Activated T-helper 1 cell treated with anti-CD3 and anti-CD28 coated beads, Interleukin-12 subunit alpha, Interleukin-12 subunit beta, Interleukin-2, Interleukin-4 antibody, amounts not matched to agents 30 ng/mL and 10 ng/mL and 1 ng/mL, durations not matched to agents 14 hours and 24 hours and 36 hours (primary cell): ENCODE data around the gene FRA10AC1. TPM values are rescaled to one million over a fixed set of nuclear protein-coding genes. Genes with fewer than 3 reads are reported as not detected.

Experiments
- DNase-seq: peaks from one replicate; pipeline ENCODE4 v3.0.0; 2021; ENCODE audit warnings: low spot score
- H3K27ac Mint-ChIP-seq: one replicate; pipeline ENCODE4 v1.8.0; 2021; ENCODE audit warnings: mild to moderate bottlenecking, mixed read lengths
- H3K27me3 Mint-ChIP-seq: one replicate; pipeline ENCODE4 v1.8.0; 2022; ENCODE audit warnings: mild to moderate bottlenecking, moderate library complexity, mixed read lengths; ENCODE audit not compliant: insufficient read depth
- H3K36me3 Mint-ChIP-seq: one replicate; pipeline ENCODE4 v1.8.0; 2021; ENCODE audit warnings: low read depth, mixed read lengths
- H3K4me1 Mint-ChIP-seq: one replicate; pipeline ENCODE4 v1.8.0; 2021; ENCODE audit warnings: low read depth, mixed read lengths
- H3K4me3 Mint-ChIP-seq: one replicate; pipeline ENCODE4 v1.8.0; 2021; ENCODE audit warnings: mild to moderate bottlenecking, moderate library complexity, mixed read lengths
- H3K9me3 Mint-ChIP-seq: one replicate; pipeline ENCODE4 v1.8.0; 2021; ENCODE audit warnings: mixed read lengths
- intact Hi-C: fragments of 100-400 bp; cut with micrococcal nuclease; formaldehyde crosslinking; loops from one replicate; pipeline ENCODE4 v1.15.1; 2024
- total RNA-seq: library from RNA; stranded (reverse); gene quantifications from 2 replicates; pipeline ENCODE4 v1.2.3, GENCODE V29; 2022

The FRA10AC1 gene
- total RNA-seq, 1 donor from 2014 or later: 28.2 TPM

- intact Hi-C loops: no loop called here
- Mint-ChIP-seq H3K4me1 (no peaks in the 10 kb centered on the region), H3K27ac (no peak overlapping the region), H3K27me3 (peaks cover 1% of the 10 kb centered on the region), H3K36me3 (peaks cover 4% of the 10 kb centered on the region), H3K4me3 (no peak overlapping the region), H3K9me3 (no peaks in the 10 kb centered on the region)
- no peak for DNase-seq
Observed at GRCh38 chr10:93656155-93656554, 46.2 kb downstream of the FRA10AC1 start.

GRCh38 chr10:93654201-93654600 is 48.2 kb downstream of the FRA10AC1 start:
- H3K27ac Mint-ChIP-seq: no peak overlapping the region
- no peak overlapping the region for H3K4me3 Mint-ChIP-seq
- H3K27me3 Mint-ChIP-seq: peaks cover 1% of the 10 kb centered on the region
- no peak for DNase-seq
- no peaks in the 10 kb centered on the region for H3K36me3 Mint-ChIP-seq
- intact Hi-C loops: no loop called here
- no peaks in the 10 kb centered on the region for H3K9me3 Mint-ChIP-seq
- no peaks in the 10 kb centered on the region for H3K4me1 Mint-ChIP-seq

GRCh38 chr10:93652857-93653256 is 49.5 kb downstream of the FRA10AC1 start:
- H3K4me3 Mint-ChIP-seq: no peak overlapping the region
- H3K27me3 Mint-ChIP-seq: peaks cover 1% of the 10 kb centered on the region
- H3K4me1 Mint-ChIP-seq: no peaks in the 10 kb centered on the region
- no peaks in the 10 kb centered on the region for H3K9me3 Mint-ChIP-seq
- H3K36me3 Mint-ChIP-seq: no peaks in the 10 kb centered on the region
- no peak overlapping the region for H3K27ac Mint-ChIP-seq
- DNase-seq: no peak
- intact Hi-C loops: no loop called here

DNA sequence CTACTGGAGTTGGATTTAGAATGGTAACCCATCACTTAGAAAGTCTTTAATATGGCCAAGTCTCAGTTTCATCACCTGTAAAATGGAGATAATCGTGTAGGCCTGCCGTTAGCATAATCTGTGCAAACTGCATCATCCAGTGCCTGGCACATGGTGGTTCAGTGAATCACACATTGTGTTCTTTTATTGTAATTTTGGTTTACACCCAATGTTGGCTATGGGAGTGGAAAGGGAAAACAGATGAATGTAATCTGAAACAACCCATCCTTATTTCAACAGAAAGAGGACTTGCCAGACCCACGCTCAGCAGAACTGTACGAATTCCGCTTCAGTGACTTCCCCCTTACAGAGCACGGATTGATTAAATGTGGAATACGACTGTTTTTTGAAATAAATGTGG is 62.6 kb downstream of the FRA10AC1 start:
- H3K4me1 Mint-ChIP-seq: no peaks in the 10 kb centered on the region
- intact Hi-C loops: no loop called here
- no peak for DNase-seq

DNA sequence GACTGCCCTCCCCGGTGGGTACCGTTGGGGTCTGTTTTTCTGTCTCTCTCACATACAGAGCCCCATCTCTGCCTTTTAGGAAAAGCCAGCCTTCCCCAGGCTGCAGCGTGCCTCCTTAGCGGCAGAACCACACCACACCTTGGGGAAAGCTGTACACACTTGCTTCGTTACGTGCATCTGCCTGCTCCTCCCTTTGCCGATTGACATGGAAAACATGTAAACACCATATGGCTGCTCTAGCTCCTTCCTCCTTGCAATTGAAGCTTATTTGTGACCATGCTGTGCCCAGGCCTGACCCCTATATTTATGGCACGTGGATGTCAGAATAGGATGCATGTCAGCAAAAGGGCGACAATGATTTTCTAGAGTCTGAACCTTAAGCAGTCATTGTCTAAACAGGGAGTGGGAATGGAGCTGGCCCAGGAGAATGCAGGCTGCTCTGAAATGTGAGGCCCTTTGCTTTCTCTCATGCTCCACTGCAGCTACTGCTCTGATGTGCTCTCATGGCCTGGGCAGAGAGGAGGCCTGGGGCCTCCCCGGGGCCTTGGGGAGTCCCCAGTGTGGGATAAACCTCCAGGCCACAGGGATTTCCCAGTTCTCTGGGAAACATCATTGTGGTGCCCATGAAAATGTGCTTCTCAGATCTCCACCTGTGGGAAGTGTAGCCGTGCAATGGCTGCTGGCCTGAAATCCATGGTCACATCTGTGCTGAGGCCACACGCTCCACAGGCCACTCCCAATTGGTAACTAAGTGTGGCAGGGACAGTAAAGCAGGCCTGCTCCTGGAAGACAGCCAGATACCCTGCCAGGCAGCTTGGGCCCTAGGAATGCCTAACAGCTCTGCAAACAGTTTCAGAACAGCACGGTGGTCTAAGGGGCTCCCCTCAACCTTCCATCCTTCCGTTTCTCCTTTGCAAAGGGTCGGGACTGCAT is 71.5 kb downstream of the FRA10AC1 start:
- Mint-ChIP-seq H3K4me1 (no peaks in the 10 kb centered on the region), H3K36me3 (no peaks in the 10 kb centered on the region), H3K9me3 (no peaks in the 10 kb centered on the region), H3K4me3 (no peak overlapping the region), H3K27ac (no peak overlapping the region), H3K27me3 (peaks cover 5% of the 10 kb centered on the region)
- intact Hi-C loops: no loop called here
- no peak for DNase-seq

More for the DNA sequence above, 62.6 kb downstream of the FRA10AC1 start:
- no peak overlapping the region for H3K27ac Mint-ChIP-seq
- H3K36me3 Mint-ChIP-seq: no peaks in the 10 kb centered on the region
- H3K27me3 Mint-ChIP-seq: peaks cover 5% of the 10 kb centered on the region
- H3K9me3 Mint-ChIP-seq: no peaks in the 10 kb centered on the region
- H3K4me3 Mint-ChIP-seq: no peak overlapping the region

GRCh38 chr10:93629647-93630305 is 72.6 kb downstream of the FRA10AC1 start:
- Mint-ChIP-seq H3K9me3 (no peaks in the 10 kb centered on the region), H3K4me1 (no peaks in the 10 kb centered on the region), H3K36me3 (no peaks in the 10 kb centered on the region), H3K27me3 (no peaks in the 10 kb centered on the region), H3K4me3 (no peak overlapping the region), H3K27ac (no peak overlapping the region)
- DNase-seq: no peak
- intact Hi-C loops: no loop called here

DNA sequence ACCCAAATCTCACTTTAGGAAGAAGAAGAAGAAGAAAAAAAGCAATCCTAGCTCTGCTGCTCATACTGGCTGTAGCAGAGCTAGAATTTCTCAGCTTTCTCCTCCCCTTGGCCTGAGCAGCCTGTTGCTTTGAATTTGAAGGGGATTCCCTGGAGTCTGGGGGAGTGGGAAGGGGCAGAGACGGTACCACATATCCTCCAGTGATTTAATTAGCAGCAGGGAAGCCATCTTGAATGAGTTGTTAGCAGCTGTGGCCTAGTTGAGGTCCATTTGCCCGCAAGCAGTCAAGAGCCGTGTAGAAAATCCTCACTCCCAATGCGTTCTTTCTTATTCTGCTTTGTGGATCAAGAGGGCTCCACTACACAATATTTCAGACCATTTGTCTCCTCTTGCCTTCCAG is 73.5 kb downstream of the FRA10AC1 start:
- no peaks in the 10 kb centered on the region for H3K9me3 Mint-ChIP-seq
- DNase-seq: no peak
- H3K36me3 Mint-ChIP-seq: no peaks in the 10 kb centered on the region
- no peak overlapping the region for H3K4me3 Mint-ChIP-seq
- intact Hi-C loops: no loop called here
- H3K27me3 Mint-ChIP-seq: no peaks in the 10 kb centered on the region
- H3K27ac Mint-ChIP-seq: no peak overlapping the region
- no peaks in the 10 kb centered on the region for H3K4me1 Mint-ChIP-seq

GRCh38 chr10:93622942-93623341 is 79.5 kb downstream of the FRA10AC1 start:
- Mint-ChIP-seq H3K4me1 (no peaks in the 10 kb centered on the region), H3K27ac (no peak overlapping the region), H3K9me3 (no peaks in the 10 kb centered on the region), H3K4me3 (no peak overlapping the region), H3K36me3 (no peaks in the 10 kb centered on the region), H3K27me3 (peaks cover 10% of the 10 kb centered on the region)
- DNase-seq: no peak
- intact Hi-C loops: no loop called here

DNA sequence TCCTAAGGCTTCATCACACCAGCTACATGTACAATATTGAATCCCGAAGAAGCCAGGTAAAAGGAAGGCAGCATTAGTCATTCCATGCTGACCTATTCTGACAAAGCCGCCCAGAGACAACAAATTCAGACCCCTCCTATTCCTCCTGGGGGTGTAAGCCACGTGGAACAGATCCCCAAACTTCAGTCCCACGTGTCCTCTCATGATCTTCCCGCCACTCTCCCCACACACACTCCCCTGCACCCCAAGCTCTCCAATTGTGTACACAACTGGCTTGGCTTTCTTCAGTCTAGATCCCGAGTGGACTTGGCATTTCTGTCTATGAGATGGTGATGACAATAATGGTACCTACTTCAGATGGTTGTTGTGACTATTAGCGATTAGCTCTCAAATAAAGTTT is 81.5 kb downstream of the FRA10AC1 start:
- Mint-ChIP-seq H3K9me3 (no peaks in the 10 kb centered on the region), H3K4me1 (no peaks in the 10 kb centered on the region), H3K4me3 (no peak overlapping the region), H3K27ac (no peak overlapping the region), H3K27me3 (peaks cover 10% of the 10 kb centered on the region), H3K36me3 (no peaks in the 10 kb centered on the region)
- no peak for DNase-seq
- intact Hi-C loops: no loop called here

Other genes starting within 250 kb of the FRA10AC1 start
- 13.4 and 13.7 TPM in 2 replicates for gene MYOF, start 220.3 kb downstream of the FRA10AC1 start, total RNA-seq
- 53.0 and 55.7 TPM in 2 replicates for gene CEP55, start 206.0 kb downstream of the FRA10AC1 start, total RNA-seq
- gene FFAR4, start 135.9 kb downstream of the FRA10AC1 start, total RNA-seq: not detected in 2 replicates
- gene RBP4, start 101.4 kb downstream of the FRA10AC1 start, total RNA-seq: not detected in 2 replicates
- gene PDE6C, start 90.1 kb downstream of the FRA10AC1 start, total RNA-seq: not detected in 2 replicates
- not detected in 2 replicates for gene LGI1, start 55.3 kb upstream of the FRA10AC1 start, total RNA-seq
- 5.6 and 5.8 TPM in 2 replicates for gene SLC35G1, start 191.4 kb upstream of the FRA10AC1 start, total RNA-seq